HG02870 (cell line): ENCODE measurements around the gene FRMD6.

Experiments
- ATAC-seq: cut with Tn5 transposase; IDR thresholded peaks from one replicate; pipeline ENCODE4 v1.9.1; 2021; ENCODE audit warnings: mild to moderate bottlenecking, moderate library complexity; ENCODE audit not compliant: unreplicated experiment

FRMD6 gene

DNA sequence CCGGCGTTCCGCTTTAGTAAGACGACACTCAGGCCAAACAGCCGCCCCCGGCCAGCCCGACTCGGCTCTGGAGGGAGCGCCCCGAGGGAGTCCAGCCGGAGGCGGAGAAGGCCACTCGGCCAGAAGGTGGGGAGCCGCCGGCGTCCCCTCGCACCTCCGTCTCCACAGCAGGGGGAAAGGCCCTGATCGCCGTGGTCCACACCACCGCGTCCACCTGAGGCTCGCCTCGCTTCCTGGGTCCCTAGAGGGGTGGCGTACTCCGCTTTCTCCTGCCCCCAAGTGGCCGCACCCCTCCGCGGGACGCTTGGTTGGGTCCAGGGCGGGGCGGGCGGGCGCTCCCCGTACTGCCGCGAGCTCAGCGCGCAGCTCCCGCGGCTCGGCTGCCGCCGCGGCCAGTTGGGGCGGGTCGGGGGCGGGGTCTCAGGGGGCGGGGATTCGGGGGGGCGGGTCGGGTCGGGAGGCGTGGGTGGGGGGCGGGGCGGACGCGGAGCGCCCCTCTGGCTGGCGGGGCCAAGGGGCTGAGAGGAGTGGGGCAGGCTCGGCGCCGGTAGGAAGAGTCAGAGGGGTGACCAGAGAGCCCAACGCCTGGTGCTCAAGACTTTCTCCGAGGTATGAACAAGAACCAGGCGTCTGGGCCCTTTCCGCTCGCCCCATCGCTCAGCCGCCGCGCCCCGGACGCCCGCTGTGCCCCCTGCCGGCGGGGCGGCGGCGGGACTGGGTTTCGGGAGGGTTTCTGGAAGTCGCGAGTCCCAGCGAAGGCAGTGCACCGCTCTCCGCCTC is at the start of gene FRMD6:
Gene FRMD6 (plus strand): TSS at position 523 of the 780 bp plus-strand sequence. CDS start 37,927 bp downstream, outside the sequence.
- peak; percentile 66 for ATAC-seq

DNA sequence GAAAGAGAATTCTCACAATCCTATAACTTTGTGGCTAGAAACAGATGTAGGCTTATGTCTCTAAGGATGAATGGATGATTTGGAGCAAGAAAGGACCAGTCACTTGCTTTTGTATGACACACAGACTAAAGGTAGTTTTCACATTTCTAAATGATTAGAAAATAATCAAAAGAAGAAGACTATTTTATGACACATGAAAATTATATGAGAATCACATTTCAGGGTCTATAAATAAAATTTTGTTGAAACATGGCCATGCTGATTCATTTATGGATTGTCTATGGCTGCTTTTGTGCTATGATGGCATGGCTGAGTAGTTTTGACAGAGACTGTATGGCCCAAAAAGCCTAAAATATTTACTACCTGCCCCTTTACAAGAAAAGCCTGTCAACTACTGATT is 49.4 kb upstream of the FRMD6 start:
- ATAC-seq: no peak

DNA sequence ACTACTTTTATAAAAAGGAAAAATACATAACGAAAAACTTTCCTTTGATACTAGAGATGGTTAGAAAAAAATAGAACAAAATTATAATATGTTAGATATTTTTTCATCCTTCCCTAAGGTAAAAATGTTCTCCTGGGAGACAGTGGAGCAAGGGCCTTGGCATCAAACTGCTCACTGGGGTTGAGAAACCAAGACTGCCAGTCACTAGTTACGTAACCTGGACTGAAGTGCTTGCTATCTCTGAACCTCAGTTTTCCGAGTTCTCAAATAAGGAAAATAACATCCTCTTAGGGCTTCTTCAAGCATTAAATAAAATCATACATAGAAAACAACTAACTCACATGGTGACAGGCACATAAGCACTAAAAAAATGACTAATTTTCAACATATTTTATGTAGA is 48.2 kb upstream of the FRMD6 start:
- no peak for ATAC-seq

GRCh38 chr14:51604073-51604472 is 47.6 kb upstream of the FRMD6 start:
- no peak for ATAC-seq

- ATAC-seq: no peak
These were observed 46.1 kb upstream of the FRMD6 start for GRCh38 chr14:51605575-51605974.

- ATAC-seq: no peak
These were observed 44.0 kb upstream of the FRMD6 start for GRCh38 chr14:51607711-51608110.

GRCh38 chr14:51609251-51609954 is 42.3 kb upstream of the FRMD6 start:
- peak; percentile 9 for ATAC-seq

- peak; percentile 82 for ATAC-seq
These were observed 41.8 kb upstream of the FRMD6 start for GRCh38 chr14:51609955-51610283.

GRCh38 chr14:51610771-51611170 is 40.9 kb upstream of the FRMD6 start:
- ATAC-seq: no peak

GRCh38 chr14:51612449-51612848 is 39.3 kb upstream of the FRMD6 start:
- ATAC-seq: no peak

GRCh38 chr14:51613416-51613815 is 38.3 kb upstream of the FRMD6 start:
- no peak for ATAC-seq

DNA sequence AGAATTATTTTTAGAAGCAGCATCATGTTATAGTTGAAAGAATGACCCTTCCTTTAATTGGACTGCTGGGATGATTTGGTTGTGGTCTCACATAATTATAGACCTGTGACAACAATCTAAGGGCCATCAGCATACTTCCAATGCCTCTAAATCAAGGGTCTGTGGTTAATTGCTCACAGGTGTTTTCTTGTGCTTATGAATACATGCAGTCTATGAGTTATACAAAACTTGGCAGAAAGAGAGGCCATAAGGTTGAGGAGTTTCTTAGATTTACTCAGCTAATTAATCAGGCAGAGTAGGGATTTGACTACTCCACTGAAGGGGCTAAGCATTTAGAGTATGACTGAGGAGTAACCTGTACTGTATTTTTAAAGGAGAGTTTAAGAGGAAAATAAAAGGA is 37.0 kb upstream of the FRMD6 start:
- peak; percentile 65 for ATAC-seq

DNA sequence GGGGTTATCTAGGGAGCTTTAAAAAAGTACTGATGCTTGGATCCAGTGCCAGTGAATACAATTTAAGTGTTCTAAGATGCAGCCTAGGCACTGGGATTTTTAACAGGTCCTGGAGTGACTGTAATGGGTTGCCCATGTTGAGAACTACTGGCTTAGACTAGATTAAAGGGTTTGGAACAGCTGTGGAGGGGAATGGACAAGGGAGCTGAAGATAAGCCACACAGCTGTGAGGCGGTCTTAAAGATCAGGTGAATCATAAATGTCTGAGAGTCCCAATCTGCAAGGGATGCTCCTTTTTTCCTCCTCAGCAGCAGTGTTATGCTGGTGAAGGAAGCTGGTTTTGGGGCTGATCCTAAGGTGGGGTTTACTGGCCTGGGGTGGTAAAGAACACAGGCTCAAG is 35.5 kb upstream of the FRMD6 start:
- ATAC-seq: no peak

DNA sequence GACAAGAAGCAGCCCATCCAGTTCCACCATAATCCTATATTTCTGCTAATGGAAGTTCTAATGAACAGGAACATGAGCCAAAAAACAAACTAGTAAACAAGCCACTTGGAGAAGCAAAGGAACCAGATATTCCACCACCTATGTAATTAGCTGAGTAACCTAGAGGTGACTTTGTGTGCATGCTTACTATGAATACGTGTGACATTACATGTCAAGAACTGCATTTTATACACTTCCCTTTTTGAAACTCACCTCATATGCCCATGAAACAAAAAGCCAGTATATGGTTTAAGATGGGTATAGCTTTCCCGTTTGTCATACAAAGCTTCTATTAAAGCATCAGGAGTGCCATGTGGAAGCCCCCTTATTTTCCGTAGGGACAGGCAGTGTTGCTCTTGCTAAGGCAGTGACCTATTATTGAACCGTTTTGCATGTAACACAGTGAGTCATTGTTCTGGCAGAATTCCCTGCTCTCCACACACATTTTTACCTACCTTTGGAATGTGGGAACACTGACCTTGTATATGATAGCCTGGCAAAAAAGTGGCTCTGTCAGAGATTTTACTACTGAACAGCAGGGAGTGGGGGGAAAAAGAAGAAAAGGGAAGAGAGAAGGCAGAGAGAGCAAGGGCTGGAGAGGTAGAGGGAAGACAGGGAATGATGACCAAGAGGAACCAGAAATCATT is 34.8 kb upstream of the FRMD6 start:
- ATAC-seq: no peak

- no peak for ATAC-seq
These were observed 32.1 kb upstream of the FRMD6 start for GRCh38 chr14:51619561-51619960.

- no peak for ATAC-seq
These were observed 31.7 kb upstream of the FRMD6 start for GRCh38 chr14:51620056-51620455.

GRCh38 chr14:51621654-51622053 is 30.1 kb upstream of the FRMD6 start:
- ATAC-seq: no peak

DNA sequence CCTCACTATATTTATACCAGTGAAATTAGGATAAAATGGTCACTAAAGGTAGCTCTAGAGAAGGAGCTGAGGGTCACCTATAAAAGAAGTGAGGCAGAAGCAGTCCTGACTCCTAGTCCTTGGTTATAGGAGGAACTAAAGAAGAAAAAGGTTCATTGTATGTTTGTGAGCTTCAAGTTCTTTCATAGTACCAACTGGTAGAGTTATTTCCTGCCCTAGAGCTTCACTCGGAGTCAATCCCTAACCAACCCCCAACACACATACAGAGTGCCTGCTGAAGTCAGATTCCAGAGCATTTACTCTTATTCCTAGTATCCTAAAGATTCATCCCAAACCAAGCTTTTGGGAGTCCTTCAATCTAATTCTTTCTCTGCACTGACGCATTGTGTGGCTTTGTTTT is 29.3 kb upstream of the FRMD6 start:
- ATAC-seq: no peak

GRCh38 chr14:51624955-51625569 is 26.6 kb upstream of the FRMD6 start:
- ATAC-seq: no peak

- ATAC-seq: no peak
These were observed 25.5 kb upstream of the FRMD6 start for GRCh38 chr14:51626185-51626584.

DNA sequence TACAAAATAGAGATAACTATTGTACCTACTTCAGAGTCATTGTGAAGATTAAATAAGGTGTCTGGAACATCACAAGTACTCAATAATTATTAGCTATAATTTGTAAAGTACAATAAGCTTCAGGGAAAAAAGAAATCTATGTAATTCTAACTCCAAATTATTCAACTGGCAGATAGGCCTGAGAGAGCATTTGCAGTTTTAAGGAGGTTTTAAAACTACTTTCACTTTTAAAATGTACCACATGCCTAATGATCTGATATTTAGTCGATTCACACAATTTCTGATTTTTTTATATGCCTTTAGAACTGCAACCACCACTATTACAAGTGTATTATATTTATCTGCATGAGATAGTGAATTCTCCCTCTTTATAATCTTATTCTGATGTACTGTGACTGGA is 24.9 kb upstream of the FRMD6 start:
- ATAC-seq: no peak

- ATAC-seq: no peak
These were observed 24.4 kb upstream of the FRMD6 start for GRCh38 chr14:51627313-51627712.
